ENCODE measurements around the gene PPP1R3D.

PPP1R3D gene

GRCh38 chr20:59939052-59939878 lies 840 bp downstream of the PPP1R3D start:
- Histone ChIP-seq H3K27me3 (no peaks in the 10 kb centered on the region), H3K9me3 (no peaks in the 10 kb centered on the region), H4K20me1 (peaks cover 46% of the 10 kb centered on the region), H3K4me1 (peaks cover 48% of the 10 kb centered on the region), H3K9ac (peak overlapping the region; percentile 84), H3K36me3 (peaks cover 20% of the 10 kb centered on the region), H3K27ac (peak overlapping the region; percentile 80), H3K4me3 (peak overlapping the region; percentile 85), H3K4me2 (peak overlapping the region; percentile 81)
- TF ChIP-seq Cebpa-rat (IDR thresholded peaks at IDR 0.05) = no peak

DNA sequence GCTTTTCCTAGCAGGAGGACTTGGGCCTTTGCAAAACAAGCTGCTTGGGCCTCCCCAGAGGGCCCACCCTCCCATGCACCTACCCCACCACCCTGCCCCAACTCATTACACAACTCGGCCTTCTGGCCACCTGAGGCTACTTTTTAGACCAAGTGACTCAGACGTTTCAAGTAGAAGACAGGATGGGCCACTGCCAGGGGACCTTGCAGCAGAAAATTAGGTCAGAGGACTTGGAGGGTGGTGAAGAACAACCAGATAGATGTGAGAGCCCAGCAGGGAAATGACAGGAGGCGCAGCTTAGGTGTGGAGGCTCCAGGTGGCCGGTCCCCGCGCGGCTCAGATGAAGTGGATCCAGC lies 1.4 kb downstream of the PPP1R3D start:
- H3K27me3 ChIP-seq = 0 out of 2 replicates have a peak, but pooled peaks cover 3% of the 10 kb centered on the region
- no peak overlapping the region for H3K9ac ChIP-seq

GRCh38 chr20:59938221-59938620 lies 1.9 kb downstream of the PPP1R3D start:
- Histone ChIP-seq H3K4me2 (peak overlapping the region; percentile 81), H3K27me3 (0 out of 2 replicates have a peak, but pooled peaks cover 3% of the 10 kb centered on the region), H3K9me3 (peaks cover 6% of the 10 kb centered on the region; the same call in 1 of the 2 replicates), H3K36me3 (peaks cover 14% of the 10 kb centered on the region; the same call in 1 of the 2 replicates), H3K9ac (no peak overlapping the region), H3K4me1 (peaks cover 48% of the 10 kb centered on the region), H3K4me3 (0 out of 2 replicates have a peak overlapping the region, but pooled peaks have one; percentile 85), H4K20me1 (peaks cover 46% of the 10 kb centered on the region), H3K27ac (no peak overlapping the region)
- no peak for TF ChIP-seq Cebpa-rat (IDR thresholded peaks at IDR 0.05)

More for the DNA sequence above, 1.4 kb downstream of the PPP1R3D start:
- peak overlapping the region; percentile 81 for H3K4me2 ChIP-seq
- H3K36me3 ChIP-seq = peaks cover 14% of the 10 kb centered on the region; the same call in 1 of the 2 replicates
- no peak overlapping the region for H3K27ac ChIP-seq
- no peak for TF ChIP-seq Cebpa-rat (IDR thresholded peaks at IDR 0.05)
- H3K9me3 ChIP-seq = peaks cover 3% of the 10 kb centered on the region; the same call in 1 of the 2 replicates
- H3K4me1 ChIP-seq = peaks cover 48% of the 10 kb centered on the region
- H3K4me3 ChIP-seq = peak overlapping the region; percentile 85
- peaks cover 46% of the 10 kb centered on the region for H4K20me1 ChIP-seq

DNA sequence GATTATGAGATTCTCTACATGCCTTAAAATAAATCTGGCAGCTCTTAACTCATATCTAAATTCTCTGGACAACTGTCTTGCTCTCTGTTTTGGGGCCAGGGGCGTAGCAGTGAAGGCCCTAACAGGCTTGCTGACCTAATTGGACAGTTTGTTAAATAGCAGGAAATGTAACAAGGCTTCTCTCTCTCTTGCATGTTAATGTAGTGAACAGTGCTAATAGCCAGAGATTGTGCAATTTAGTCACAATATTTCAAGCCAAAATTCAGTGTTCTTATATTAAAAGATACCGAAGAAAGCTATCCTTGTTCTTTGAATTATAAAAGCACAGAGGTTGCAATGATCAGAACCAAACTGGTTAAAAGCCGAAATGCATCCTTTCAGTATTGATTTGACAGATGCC lies 3.0 kb downstream of the PPP1R3D start:
- Histone ChIP-seq H3K36me3 (peaks cover 15% of the 10 kb centered on the region; the same call in 1 of the 2 replicates), H3K4me1 (peaks cover 48% of the 10 kb centered on the region), H3K4me2 (peak overlapping the region; percentile 20; the same call in 1 of the 2 replicates), H3K9ac (no peak overlapping the region), H4K20me1 (peaks cover 46% of the 10 kb centered on the region), H3K4me3 (no peak overlapping the region), H3K27ac (no peak overlapping the region), H3K9me3 (peaks cover 12% of the 10 kb centered on the region), H3K27me3 (0 out of 2 replicates have a peak, but pooled peaks cover 3% of the 10 kb centered on the region)
- no peak for TF ChIP-seq Cebpa-rat (IDR thresholded peaks at IDR 0.05)

DNA sequence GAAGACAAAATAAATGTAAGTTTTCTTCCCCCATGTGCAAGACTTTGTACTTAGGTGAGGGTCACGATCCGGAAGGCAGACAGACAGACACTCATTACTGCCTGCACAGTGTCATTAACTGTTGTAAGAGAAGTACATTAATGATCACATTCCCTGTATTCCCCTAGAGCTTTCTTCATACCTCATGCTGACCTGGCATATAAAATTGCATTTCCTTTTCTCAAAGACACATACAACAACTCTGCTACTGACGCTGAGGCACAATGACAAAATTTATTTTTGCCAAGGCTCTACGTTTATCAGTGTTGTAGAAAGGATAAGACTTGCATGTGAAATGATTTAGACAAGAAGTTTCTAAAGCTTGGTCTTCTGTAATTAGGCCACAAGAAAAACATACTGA lies 3.7 kb downstream of the PPP1R3D start:
- Histone ChIP-seq H3K27me3 (0 out of 2 replicates have a peak, but pooled peaks cover 3% of the 10 kb centered on the region), H3K27ac (no peak overlapping the region), H3K4me1 (peaks cover 42% of the 10 kb centered on the region), H3K4me3 (no peak overlapping the region), H3K36me3 (peaks cover 15% of the 10 kb centered on the region; the same call in 1 of the 2 replicates), H3K9me3 (peaks cover 12% of the 10 kb centered on the region), H3K9ac (no peak overlapping the region), H3K4me2 (no peak overlapping the region), H4K20me1 (peaks cover 46% of the 10 kb centered on the region)
- no peak for TF ChIP-seq Cebpa-rat (IDR thresholded peaks at IDR 0.05)

- Histone ChIP-seq H4K20me1 (peaks cover 46% of the 10 kb centered on the region), H3K27ac (no peak overlapping the region), H3K27me3 (0 out of 2 replicates have a peak, but pooled peaks cover 3% of the 10 kb centered on the region), H3K36me3 (peaks cover 15% of the 10 kb centered on the region; the same call in 1 of the 2 replicates), H3K4me2 (no peak overlapping the region), H3K4me3 (no peak overlapping the region), H3K9me3 (peaks cover 12% of the 10 kb centered on the region), H3K9ac (no peak overlapping the region), H3K4me1 (peaks cover 37% of the 10 kb centered on the region)
- no peak for TF ChIP-seq Cebpa-rat (IDR thresholded peaks at IDR 0.05)
Observed at GRCh38 chr20:59935457-59936185, 4.5 kb downstream of the PPP1R3D start.

GRCh38 chr20:59933849-59934585 lies 6.1 kb downstream of the PPP1R3D start:
- Histone ChIP-seq H4K20me1 (peaks cover 40% of the 10 kb centered on the region), H3K9me3 (peaks cover 12% of the 10 kb centered on the region), H3K4me3 (peak overlapping the region; percentile 44; the same call in 1 of the 2 replicates), H3K27ac (no peak overlapping the region), H3K36me3 (peaks cover 15% of the 10 kb centered on the region; the same call in 1 of the 2 replicates), H3K4me1 (peaks cover 30% of the 10 kb centered on the region), H3K27me3 (0 out of 2 replicates have a peak, but pooled peaks cover 3% of the 10 kb centered on the region), H3K4me2 (peak overlapping the region; percentile 59), H3K9ac (no peak overlapping the region)
- no peak for TF ChIP-seq Cebpa-rat (IDR thresholded peaks at IDR 0.05)

DNA sequence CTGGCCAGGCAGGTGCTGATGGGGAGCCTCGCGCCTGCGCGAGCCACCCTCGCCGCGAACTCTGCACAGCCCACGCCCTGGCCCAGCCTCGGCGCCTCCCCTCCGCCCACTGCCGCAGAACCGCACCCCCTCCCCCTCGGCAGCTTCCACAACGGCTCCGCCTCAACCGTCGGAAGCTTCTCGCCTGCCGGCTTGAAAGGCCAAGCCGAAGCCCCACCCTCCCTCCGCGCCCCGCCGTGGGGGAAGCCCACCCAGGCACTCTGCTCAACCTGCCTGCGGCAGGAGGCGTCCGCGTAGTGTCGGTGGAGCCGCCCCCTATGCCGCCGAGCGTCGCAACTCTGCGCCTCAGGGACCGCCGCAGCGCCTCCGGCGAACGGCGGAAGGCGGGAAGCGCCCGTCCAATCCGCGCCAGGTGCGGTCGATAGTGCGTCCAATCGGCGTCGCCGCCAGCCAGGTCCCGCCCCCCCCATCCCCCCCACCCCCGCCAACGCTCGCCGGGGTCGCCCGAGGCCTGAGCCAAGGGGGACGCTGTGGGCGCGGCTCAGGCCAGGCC lies 6.7 kb downstream of the PPP1R3D start, which contains the start of gene SYCP2:
TSS of gene SYCP2 (minus strand) at position 342 of the 553 bp plus-strand sequence. CDS start 11,224 bp downstream, outside the sequence.
- TF ChIP-seq Cebpa-rat (IDR thresholded peaks at IDR 0.05) = no peak
- Histone ChIP-seq H3K27me3 (0 out of 2 replicates have a peak, but pooled peaks cover 3% of the 10 kb centered on the region), H3K36me3 (peaks cover 15% of the 10 kb centered on the region; the same call in 1 of the 2 replicates), H3K9me3 (peaks cover 12% of the 10 kb centered on the region), H3K4me3 (peak within 1 kb of the TSS; percentile 44; the same call in 1 of the 2 replicates), H3K27ac (no peak within 1 kb of the TSS), H3K4me1 (peaks cover 23% of the 10 kb centered on the region), H3K9ac (no peak within 1 kb of the TSS), H4K20me1 (peaks cover 33% of the 10 kb centered on the region), H3K4me2 (peak within 1 kb of the TSS; percentile 59)
